GM23248 (cell line): Measurements from ENCODE around the gene HOXA5. TPM values are rescaled to one million over a fixed set of nuclear protein-coding genes. Genes with fewer than 3 reads are reported as not detected.

ENCODE experiments used
- DNase-seq: peaks from one replicate; pipeline ENCODE4 v3.0.0-alpha.2; 2015
- H2AFZ ChIP-seq: fragments of 200-600 bp; sonication (generic); 2 replicates; pipeline ENCODE4 v1.6.1; 2016; ENCODE audit warnings: antibody characterized with exemption
- H3F3A ChIP-seq: fragments of 200-600 bp; sonication (generic); 2 replicates; pipeline ENCODE4 v1.6.1; 2016; ENCODE audit warnings: mild to moderate bottlenecking, antibody characterized with exemption, mixed run types; ENCODE audit not compliant: insufficient read depth
- H3K27ac ChIP-seq: fragments of 200-600 bp; sonication (generic); 2 replicates; pipeline ENCODE4 v1.5.1; 2016; ENCODE audit warnings: mild to moderate bottlenecking
- H3K27me3 ChIP-seq: fragments of 200-600 bp; sonication (generic); replicated peaks from 2 replicates; pipeline ENCODE4 v1.6.1; 2016; ENCODE audit warnings: mild to moderate bottlenecking; ENCODE audit not compliant: insufficient read depth
- H3K36me3 ChIP-seq: fragments of 200-600 bp; sonication (generic); 2 replicates; pipeline ENCODE4 v1.6.1; 2016; ENCODE audit warnings: low read depth, mild to moderate bottlenecking
- H3K4me1 ChIP-seq: fragments of 200-600 bp; sonication (generic); 2 replicates; pipeline ENCODE4 v1.6.1; 2016; ENCODE audit warnings: mild to moderate bottlenecking; ENCODE audit not compliant: insufficient read depth
- H3K4me2 ChIP-seq: fragments of 200-600 bp; sonication (generic); one replicate; pipeline ENCODE4 v1.6.1; 2016; ENCODE audit warnings: mild to moderate bottlenecking; ENCODE audit not compliant: unreplicated experiment
- H3K4me3 ChIP-seq: fragments of 200-600 bp; sonication (generic); 2 replicates; pipeline ENCODE4 v1.5.1; 2016; ENCODE audit warnings: mild to moderate bottlenecking
- H3K79me2 ChIP-seq: fragments of 200-600 bp; sonication (generic); 2 replicates; pipeline ENCODE4 v1.6.1; 2016; ENCODE audit warnings: mild to moderate bottlenecking; ENCODE audit not compliant: insufficient read depth
- H3K9ac ChIP-seq: fragments of 200-600 bp; sonication (generic); 2 replicates; pipeline ENCODE4 v1.6.1; 2016; ENCODE audit warnings: mild to moderate bottlenecking
- H3K9me2 ChIP-seq: fragments of 200-600 bp; sonication (generic); 2 replicates; pipeline ENCODE4 v1.6.1; 2016; ENCODE audit warnings: mixed run types, mild to moderate bottlenecking, moderate library complexity; ENCODE audit not compliant: insufficient read depth
- H3K9me3 ChIP-seq: fragments of 200-600 bp; sonication (generic); one replicate; pipeline ENCODE4 v1.6.1; 2017; ENCODE audit warnings: low read depth
- H4K20me1 ChIP-seq: fragments of 200-600 bp; sonication (generic); 2 replicates; pipeline ENCODE4 v1.6.0; 2016; ENCODE audit not compliant: insufficient read depth
- EZH2 ChIP-seq: fragments of 200-600 bp; sonication (generic); IDR thresholded peaks from 2 replicates; pipeline ENCODE4 v1.6.1; 2018; ENCODE audit warnings: antibody characterized with exemption, mild to moderate bottlenecking; ENCODE audit not compliant: insufficient read depth, poor library complexity, severe bottlenecking
- EZH2phosphoT487 ChIP-seq: fragments of 200-600 bp; sonication (generic); IDR thresholded peaks from 2 replicates; pipeline ENCODE4 v1.6.1; 2018; ENCODE audit warnings: antibody characterized with exemption, moderate library complexity, mild to moderate bottlenecking, low read depth; ENCODE audit not compliant: insufficient read depth
- WGBS, 2 experiments: methylation state at CpG; one replicate each; pipeline ENCODE4 v1.1.6; 2015 to 2017; ENCODE audit warnings: low lambda C conversion rate in 2 of 2, low coverage in 1 of 2; ENCODE audit errors: missing lambda C conversion rate in 2 of 2; 5-methylcytosine and 5-hydroxymethylcytosine counted together
- in situ Hi-C: fragments of 300-500 bp; cut with MboI; formaldehyde crosslinking; loops from 2 replicates; pipeline ENCODE4 v1.15.0; 2020
- polyA plus RNA-seq: library from polyadenylated mRNA; unstranded; fragments of >200 nt; fragmentation: Nextera tagmentation; extraction: Ambion mirVana; gene quantifications from 2 replicates; pipeline ENCODE4 v1.2.1, GENCODE V29; 2016
- total RNA-seq: library from RNA; depleted of rRNA; stranded (reverse); fragments of >200 nt; shearing (Covaris generic); gene quantifications from 2 replicates; pipeline ENCODE4 v1.2.3, GENCODE V29; 2014

Gene HOXA5
- total and polyA plus RNA-seq, 2 experiments from 2014 or later, result 1.9 to 4.0 TPM

DNA sequence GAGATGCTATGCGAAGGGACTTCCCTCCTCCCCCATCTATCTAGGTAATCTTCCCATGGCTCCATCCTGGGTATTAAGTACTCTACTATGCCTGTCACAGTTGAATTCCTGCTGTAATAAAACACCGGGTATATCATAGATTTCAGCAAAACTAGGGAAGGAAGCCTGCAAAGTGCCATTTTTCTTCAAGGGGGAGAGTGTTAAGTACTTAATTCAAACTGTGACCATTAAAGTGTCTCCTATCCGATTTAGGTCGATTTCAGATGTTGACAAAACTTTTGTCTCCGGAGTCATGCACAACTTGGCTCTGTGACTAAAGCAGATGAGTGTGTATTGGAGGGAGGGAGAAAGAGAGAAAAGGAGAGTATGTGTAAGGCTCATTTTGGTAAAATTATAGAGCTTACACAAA is 17.5 kb downstream of the HOXA5 start:
- Histone ChIP-seq H3K36me3 (no peaks in the 10 kb centered on the region), H2AFZ (no peak overlapping the region), H4K20me1 (no peaks in the 10 kb centered on the region), H3K4me1 (no peaks in the 10 kb centered on the region), H3K27ac (no peak overlapping the region), H3K4me2 (no peak overlapping the region), H3K9me3 (no peaks in the 10 kb centered on the region), H3K9ac (no peak overlapping the region), H3K79me2 (peaks cover 18% of the 10 kb centered on the region), H3F3A (no peaks in the 10 kb centered on the region), H3K9me2 (no peaks in the 10 kb centered on the region), H3K27me3 (no peaks in the 10 kb centered on the region), H3K4me3 (no peak overlapping the region)
- WGBS, 2 experiments, result 75 to 76% methylated on average over 5 of the region's 5 CpGs
- no peak for DNase-seq
- in situ Hi-C loops, result no loop called here
- TF ChIP-seq EZH2 (no peak), EZH2phosphoT487 (no peak)

DNA sequence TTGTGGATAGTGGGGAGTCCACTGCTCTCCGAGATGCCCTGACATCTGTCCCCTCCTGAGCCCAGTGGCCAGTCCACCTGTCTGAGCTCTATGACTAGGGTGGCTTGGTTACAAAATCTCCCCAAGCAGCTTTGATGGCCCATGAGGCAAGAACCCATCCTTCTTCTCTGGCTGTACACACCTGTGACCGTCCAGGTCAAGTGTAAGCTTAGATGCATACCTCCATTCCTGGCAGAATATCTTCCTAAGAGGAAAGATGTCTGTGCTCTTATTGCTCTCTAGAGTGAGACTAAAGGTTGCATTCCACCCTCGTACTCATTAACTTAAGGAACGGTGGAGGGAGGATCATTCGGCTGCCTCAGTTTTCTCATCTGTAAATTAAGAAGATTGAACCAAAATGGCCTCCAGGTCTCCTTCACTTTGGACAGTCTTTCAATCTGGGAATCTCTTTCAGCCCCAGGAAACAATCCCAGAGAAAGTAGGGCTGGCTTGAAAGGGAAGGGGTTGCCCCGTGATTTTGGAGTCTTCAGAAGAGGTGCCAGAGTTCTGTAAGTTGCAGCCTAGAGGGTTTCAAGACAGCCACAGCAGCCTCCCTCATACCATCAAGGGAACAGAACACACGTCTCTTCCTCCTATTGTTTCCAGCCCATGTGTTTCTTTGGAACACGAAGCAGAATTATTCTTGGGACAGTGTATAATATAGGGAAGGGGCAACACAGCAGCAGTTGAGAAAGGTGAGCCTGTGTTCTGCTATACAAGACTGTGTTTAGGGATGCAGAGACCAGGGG is 18.4 kb downstream of the HOXA5 start:
- no peak overlapping the region for H3K4me2 ChIP-seq
- H4K20me1 ChIP-seq, result no peaks in the 10 kb centered on the region
- no peak overlapping the region for H3K27ac ChIP-seq
- no peaks in the 10 kb centered on the region for H3F3A ChIP-seq
- H3K79me2 ChIP-seq, result peaks cover 18% of the 10 kb centered on the region
- no peaks in the 10 kb centered on the region for H3K9me3 ChIP-seq
- no peaks in the 10 kb centered on the region for H3K4me1 ChIP-seq
- in situ Hi-C loops, result no loop called here
- H2AFZ ChIP-seq, result no peak overlapping the region
- DNase-seq, result no peak
- H3K36me3 ChIP-seq, result no peaks in the 10 kb centered on the region
- H3K9me2 ChIP-seq, result no peaks in the 10 kb centered on the region
- H3K4me3 ChIP-seq, result no peak overlapping the region
- H3K9ac ChIP-seq, result no peak overlapping the region
- WGBS, 2 experiments, result 83% methylated on average over 8 of the region's 8 CpGs
- TF ChIP-seq EZH2 (no peak), EZH2phosphoT487 (no peak)
- no peaks in the 10 kb centered on the region for H3K27me3 ChIP-seq

DNA sequence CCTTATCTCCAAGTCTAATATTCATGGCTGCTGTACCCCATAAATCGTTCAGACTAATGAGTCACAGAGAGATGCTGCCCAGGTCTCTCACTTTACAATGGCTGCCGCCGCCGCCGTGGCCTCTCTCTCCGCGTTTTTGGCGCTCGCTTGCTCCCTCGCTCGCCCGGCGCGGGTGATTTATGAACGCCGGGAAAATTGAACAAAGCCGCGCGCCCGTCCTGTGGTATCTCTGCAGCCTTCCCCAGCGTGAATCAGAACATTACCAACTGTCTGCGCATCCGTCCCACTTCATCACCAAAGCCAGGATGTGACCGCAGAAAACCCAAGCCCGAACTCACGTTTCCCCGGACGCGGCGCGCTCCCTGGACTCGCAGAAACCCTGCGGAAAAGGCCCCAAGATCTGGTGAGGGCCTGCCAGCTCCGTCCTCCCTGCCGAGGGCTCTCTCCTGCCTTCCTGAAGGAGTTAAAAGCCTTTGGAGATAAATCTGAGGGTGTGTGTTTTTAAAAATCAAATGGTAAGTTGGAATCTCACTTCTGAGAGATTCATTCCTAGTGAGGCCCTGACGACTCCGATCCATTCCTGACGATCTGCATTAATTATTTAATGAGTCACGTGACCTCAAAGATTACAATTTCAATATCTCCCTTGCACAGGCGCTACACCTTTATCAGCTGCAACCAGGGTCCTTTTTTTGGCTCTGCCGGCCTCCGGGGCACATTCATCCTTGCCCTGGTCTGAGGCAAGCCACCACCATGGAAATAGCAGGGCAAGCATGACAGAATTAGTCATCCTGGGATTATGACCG is 19.2 kb downstream of the HOXA5 start:
- H3K9me2 ChIP-seq, result no peaks in the 10 kb centered on the region
- no peaks in the 10 kb centered on the region for H3F3A ChIP-seq
- no peaks in the 10 kb centered on the region for H3K27me3 ChIP-seq
- H4K20me1 ChIP-seq, result no peaks in the 10 kb centered on the region
- no peak overlapping the region for H2AFZ ChIP-seq
- H3K4me1 ChIP-seq, result no peaks in the 10 kb centered on the region
- no peaks in the 10 kb centered on the region for H3K9me3 ChIP-seq
- no peak overlapping the region for H3K4me3 ChIP-seq
- H3K9ac ChIP-seq, result no peak overlapping the region
- no peak for TF ChIP-seq EZH2phosphoT487
- TF ChIP-seq EZH2, result no peak
- in situ Hi-C loops, result no loop called here
- no peak overlapping the region for H3K4me2 ChIP-seq
- no peak for DNase-seq
- H3K36me3 ChIP-seq, result no peaks in the 10 kb centered on the region
- no peak overlapping the region for H3K27ac ChIP-seq
- WGBS, 2 experiments, result 89% methylated on average over 42 to 43 of the region's 43 CpGs
- peaks cover 11% of the 10 kb centered on the region for H3K79me2 ChIP-seq

DNA sequence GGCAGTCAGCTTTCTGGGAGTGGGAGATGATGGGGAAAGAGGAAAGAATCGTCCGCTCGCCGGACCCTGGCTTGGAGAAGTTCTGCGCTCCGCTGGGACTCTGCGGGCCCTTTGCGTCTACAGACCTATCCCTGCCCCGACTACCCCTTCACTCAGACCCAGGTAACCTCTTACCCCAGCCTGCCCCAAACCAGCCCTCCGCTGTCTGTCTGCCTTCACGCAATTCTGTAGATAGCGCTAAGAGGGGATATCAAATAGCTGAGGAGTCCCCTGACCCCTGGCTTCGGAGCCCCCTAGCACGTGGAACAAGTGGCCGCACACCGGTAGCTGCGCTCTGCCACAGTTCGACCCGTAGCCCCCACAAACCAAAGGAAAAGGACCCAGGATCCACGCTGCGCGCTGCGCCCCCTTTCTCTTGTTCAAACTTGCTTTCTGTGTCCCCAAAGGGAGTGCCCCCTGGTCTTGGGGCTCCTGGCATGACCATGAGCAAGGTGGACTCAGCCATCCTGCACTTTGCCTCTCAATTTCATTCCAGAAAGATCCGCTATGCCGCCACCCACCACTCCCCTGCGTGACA is 19.9 kb downstream of the HOXA5 start:
- H3K4me1 ChIP-seq, result no peaks in the 10 kb centered on the region
- peaks cover 10% of the 10 kb centered on the region for H3K79me2 ChIP-seq
- no peaks in the 10 kb centered on the region for H3K27me3 ChIP-seq
- DNase-seq, result no peak
- no peaks in the 10 kb centered on the region for H3K9me3 ChIP-seq
- no peak overlapping the region for H2AFZ ChIP-seq
- no peaks in the 10 kb centered on the region for H3F3A ChIP-seq
- WGBS, 2 experiments, result 91 to 93% methylated on average over 22 to 26 of the region's 26 CpGs
- no peaks in the 10 kb centered on the region for H4K20me1 ChIP-seq
- H3K9me2 ChIP-seq, result no peaks in the 10 kb centered on the region
- H3K27ac ChIP-seq, result no peak overlapping the region
- H3K9ac ChIP-seq, result no peak overlapping the region
- H3K36me3 ChIP-seq, result no peaks in the 10 kb centered on the region
- TF ChIP-seq EZH2phosphoT487 (no peak), EZH2 (no peak)
- in situ Hi-C loops, result no loop called here
- H3K4me2 ChIP-seq, result no peak overlapping the region
- H3K4me3 ChIP-seq, result no peak overlapping the region
